ENCODE results near the gene UBE3B.

DNA sequence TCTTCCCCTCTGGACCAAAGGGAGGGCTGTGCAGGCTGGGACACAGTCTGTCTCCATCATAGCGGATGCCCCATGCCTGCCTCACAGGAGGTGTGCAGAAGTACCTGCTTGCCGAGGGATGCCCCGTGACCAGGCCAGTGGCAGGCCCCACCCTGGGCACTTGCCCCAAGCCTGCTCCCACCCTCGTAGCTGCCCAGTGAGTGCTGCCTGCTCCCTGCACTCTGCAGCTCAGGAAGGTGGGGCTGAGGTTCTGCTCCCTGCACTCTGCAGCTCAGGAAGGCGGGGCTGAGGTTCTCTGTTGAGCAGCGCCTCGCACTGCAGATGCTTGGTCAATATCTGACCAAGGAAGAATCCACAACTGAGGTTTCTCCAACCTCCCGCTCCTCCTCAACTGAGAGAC lies 89.0 kb downstream of the UBE3B start:
- TF ChIP-seq, protein P1, sequence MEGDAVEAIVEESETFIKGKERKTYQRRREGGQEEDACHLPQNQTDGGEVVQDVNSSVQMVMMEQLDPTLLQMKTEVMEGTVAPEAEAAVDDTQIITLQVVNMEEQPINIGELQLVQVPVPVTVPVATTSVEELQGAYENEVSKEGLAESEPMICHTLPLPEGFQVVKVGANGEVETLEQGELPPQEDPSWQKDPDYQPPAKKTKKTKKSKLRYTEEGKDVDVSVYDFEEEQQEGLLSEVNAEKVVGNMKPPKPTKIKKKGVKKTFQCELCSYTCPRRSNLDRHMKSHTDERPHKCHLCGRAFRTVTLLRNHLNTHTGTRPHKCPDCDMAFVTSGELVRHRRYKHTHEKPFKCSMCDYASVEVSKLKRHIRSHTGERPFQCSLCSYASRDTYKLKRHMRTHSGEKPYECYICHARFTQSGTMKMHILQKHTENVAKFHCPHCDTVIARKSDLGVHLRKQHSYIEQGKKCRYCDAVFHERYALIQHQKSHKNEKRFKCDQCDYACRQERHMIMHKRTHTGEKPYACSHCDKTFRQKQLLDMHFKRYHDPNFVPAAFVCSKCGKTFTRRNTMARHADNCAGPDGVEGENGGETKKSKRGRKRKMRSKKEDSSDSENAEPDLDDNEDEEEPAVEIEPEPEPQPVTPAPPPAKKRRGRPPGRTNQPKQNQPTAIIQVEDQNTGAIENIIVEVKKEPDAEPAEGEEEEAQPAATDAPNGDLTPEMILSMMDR (IDR thresholded peaks at IDR 0.05) = no peak
- TF ChIP-seq ZNF232 (CRISPR knock-in tag; IDR thresholded peaks at IDR 0.05) (no peak), CREM (CRISPR knock-in tag; IDR thresholded peaks at IDR 0.05) (no peak), SP1 (CRISPR knock-in tag; conservative IDR thresholded peaks at IDR 0.05) (no peak), JUN (CRISPR knock-in tag; IDR thresholded peaks at IDR 0.05) (no peak), CREB1 (CRISPR knock-in tag; IDR thresholded peaks at IDR 0.05) (no peak), TP53 (CRISPR knock-in tag; IDR thresholded peaks at IDR 0.05) (no peak)
- TF ChIP-seq, protein P2, sequence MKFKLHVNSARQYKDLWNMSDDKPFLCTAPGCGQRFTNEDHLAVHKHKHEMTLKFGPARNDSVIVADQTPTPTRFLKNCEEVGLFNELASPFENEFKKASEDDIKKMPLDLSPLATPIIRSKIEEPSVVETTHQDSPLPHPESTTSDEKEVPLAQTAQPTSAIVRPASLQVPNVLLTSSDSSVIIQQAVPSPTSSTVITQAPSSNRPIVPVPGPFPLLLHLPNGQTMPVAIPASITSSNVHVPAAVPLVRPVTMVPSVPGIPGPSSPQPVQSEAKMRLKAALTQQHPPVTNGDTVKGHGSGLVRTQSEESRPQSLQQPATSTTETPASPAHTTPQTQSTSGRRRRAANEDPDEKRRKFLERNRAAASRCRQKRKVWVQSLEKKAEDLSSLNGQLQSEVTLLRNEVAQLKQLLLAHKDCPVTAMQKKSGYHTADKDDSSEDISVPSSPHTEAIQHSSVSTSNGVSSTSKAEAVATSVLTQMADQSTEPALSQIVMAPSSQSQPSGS (CRISPR knock-in tag; IDR thresholded peaks at IDR 0.05; ENCODE audit: borderline replicate concordance, low read depth) = no peak
- TF ChIP-seq, protein P3, sequence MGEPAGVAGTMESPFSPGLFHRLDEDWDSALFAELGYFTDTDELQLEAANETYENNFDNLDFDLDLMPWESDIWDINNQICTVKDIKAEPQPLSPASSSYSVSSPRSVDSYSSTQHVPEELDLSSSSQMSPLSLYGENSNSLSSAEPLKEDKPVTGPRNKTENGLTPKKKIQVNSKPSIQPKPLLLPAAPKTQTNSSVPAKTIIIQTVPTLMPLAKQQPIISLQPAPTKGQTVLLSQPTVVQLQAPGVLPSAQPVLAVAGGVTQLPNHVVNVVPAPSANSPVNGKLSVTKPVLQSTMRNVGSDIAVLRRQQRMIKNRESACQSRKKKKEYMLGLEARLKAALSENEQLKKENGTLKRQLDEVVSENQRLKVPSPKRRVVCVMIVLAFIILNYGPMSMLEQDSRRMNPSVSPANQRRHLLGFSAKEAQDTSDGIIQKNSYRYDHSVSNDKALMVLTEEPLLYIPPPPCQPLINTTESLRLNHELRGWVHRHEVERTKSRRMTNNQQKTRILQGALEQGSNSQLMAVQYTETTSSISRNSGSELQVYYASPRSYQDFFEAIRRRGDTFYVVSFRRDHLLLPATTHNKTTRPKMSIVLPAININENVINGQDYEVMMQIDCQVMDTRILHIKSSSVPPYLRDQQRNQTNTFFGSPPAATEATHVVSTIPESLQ (CRISPR knock-in tag; IDR thresholded peaks at IDR 0.05) = no peak
- TF ChIP-seq, protein P4, sequence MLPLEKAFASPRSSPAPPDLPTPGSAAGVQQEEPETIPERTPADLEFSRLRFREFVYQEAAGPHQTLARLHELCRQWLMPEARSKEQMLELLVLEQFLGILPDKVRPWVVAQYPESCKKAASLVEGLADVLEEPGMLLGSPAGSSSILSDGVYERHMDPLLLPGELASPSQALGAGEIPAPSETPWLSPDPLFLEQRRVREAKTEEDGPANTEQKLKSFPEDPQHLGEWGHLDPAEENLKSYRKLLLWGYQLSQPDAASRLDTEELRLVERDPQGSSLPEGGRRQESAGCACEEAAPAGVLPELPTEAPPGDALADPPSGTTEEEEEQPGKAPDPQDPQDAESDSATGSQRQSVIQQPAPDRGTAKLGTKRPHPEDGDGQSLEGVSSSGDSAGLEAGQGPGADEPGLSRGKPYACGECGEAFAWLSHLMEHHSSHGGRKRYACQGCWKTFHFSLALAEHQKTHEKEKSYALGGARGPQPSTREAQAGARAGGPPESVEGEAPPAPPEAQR (CRISPR knock-in tag; IDR thresholded peaks at IDR 0.05) = no peak
- TF ChIP-seq, protein P5, sequence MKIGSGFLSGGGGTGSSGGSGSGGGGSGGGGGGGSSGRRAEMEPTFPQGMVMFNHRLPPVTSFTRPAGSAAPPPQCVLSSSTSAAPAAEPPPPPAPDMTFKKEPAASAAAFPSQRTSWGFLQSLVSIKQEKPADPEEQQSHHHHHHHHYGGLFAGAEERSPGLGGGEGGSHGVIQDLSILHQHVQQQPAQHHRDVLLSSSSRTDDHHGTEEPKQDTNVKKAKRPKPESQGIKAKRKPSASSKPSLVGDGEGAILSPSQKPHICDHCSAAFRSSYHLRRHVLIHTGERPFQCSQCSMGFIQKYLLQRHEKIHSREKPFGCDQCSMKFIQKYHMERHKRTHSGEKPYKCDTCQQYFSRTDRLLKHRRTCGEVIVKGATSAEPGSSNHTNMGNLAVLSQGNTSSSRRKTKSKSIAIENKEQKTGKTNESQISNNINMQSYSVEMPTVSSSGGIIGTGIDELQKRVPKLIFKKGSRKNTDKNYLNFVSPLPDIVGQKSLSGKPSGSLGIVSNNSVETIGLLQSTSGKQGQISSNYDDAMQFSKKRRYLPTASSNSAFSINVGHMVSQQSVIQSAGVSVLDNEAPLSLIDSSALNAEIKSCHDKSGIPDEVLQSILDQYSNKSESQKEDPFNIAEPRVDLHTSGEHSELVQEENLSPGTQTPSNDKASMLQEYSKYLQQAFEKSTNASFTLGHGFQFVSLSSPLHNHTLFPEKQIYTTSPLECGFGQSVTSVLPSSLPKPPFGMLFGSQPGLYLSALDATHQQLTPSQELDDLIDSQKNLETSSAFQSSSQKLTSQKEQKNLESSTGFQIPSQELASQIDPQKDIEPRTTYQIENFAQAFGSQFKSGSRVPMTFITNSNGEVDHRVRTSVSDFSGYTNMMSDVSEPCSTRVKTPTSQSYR (CRISPR knock-in tag; IDR thresholded peaks at IDR 0.05) = no peak
- TF ChIP-seq, protein P6, sequence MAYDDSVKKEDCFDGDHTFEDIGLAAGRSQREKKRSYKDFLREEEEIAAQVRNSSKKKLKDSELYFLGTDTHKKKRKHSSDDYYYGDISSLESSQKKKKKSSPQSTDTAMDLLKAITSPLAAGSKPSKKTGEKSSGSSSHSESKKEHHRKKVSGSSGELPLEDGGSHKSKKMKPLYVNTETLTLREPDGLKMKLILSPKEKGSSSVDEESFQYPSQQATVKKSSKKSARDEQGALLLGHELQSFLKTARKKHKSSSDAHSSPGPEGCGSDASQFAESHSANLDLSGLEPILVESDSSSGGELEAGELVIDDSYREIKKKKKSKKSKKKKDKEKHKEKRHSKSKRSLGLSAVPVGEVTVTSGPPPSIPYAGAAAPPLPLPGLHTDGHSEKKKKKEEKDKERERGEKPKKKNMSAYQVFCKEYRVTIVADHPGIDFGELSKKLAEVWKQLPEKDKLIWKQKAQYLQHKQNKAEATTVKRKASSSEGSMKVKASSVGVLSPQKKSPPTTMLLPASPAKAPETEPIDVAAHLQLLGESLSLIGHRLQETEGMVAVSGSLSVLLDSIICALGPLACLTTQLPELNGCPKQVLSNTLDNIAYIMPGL (CRISPR knock-in tag; IDR thresholded peaks at IDR 0.05) = no peak
- TF ChIP-seq, protein P7, sequence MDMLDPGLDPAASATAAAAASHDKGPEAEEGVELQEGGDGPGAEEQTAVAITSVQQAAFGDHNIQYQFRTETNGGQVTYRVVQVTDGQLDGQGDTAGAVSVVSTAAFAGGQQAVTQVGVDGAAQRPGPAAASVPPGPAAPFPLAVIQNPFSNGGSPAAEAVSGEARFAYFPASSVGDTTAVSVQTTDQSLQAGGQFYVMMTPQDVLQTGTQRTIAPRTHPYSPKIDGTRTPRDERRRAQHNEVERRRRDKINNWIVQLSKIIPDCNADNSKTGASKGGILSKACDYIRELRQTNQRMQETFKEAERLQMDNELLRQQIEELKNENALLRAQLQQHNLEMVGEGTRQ (CRISPR knock-in tag; IDR thresholded peaks at IDR 0.05) = no peak
- TF ChIP-seq, protein P8, sequence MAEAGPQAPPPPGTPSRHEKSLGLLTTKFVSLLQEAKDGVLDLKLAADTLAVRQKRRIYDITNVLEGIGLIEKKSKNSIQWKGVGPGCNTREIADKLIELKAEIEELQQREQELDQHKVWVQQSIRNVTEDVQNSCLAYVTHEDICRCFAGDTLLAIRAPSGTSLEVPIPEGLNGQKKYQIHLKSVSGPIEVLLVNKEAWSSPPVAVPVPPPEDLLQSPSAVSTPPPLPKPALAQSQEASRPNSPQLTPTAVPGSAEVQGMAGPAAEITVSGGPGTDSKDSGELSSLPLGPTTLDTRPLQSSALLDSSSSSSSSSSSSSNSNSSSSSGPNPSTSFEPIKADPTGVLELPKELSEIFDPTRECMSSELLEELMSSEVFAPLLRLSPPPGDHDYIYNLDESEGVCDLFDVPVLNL (CRISPR knock-in tag; IDR thresholded peaks at IDR 0.05; ENCODE audit: borderline replicate concordance, low read depth) = no peak
